NCI-H2107 treated with DMSO at 0.1 percent for 48 hours (cell line): ENCODE results near the gene ACACA.
A peak's percentile ranks its signal among the peaks of the same experiment; 100 is the strongest.

Source experiments
- DNase-seq: peaks from one replicate; lab custom pipeline; 2025; ENCODE audit not compliant: unreplicated experiment; lab: John Stamatoyannopoulos, UW

ACACA gene

GRCh38 chr17:37246085-37246484 is 160.6 kb downstream of the ACACA start:
- no peak for DNase-seq

GRCh38 chr17:37240381-37240780 is 166.3 kb downstream of the ACACA start:
- DNase-seq, result no peak

GRCh38 chr17:37239690-37240334 is 166.8 kb downstream of the ACACA start:
- DNase-seq, result peak; percentile 11

- no peak for DNase-seq
Measured at GRCh38 chr17:37234106-37234505, 172.5 kb downstream of the ACACA start.

GRCh38 chr17:37233036-37233435 is 173.6 kb downstream of the ACACA start:
- no peak for DNase-seq

- DNase-seq, result no peak
Measured at GRCh38 chr17:37231887-37232286, 174.7 kb downstream of the ACACA start.

GRCh38 chr17:37230633-37231032 is 176.0 kb downstream of the ACACA start:
- DNase-seq, result no peak

- no peak for DNase-seq
Measured at GRCh38 chr17:37225465-37225864, 181.2 kb downstream of the ACACA start.

GRCh38 chr17:37221865-37222264 is 184.8 kb downstream of the ACACA start:
- DNase-seq, result no peak

GRCh38 chr17:37220607-37220953 is 186.1 kb downstream of the ACACA start:
- no peak for DNase-seq

- DNase-seq, result no peak
Measured at GRCh38 chr17:37219876-37220606, 186.6 kb downstream of the ACACA start.

GRCh38 chr17:37218849-37219248 is 187.8 kb downstream of the ACACA start:
- DNase-seq, result no peak

GRCh38 chr17:37214416-37214815 is 192.2 kb downstream of the ACACA start:
- DNase-seq, result no peak

- no peak for DNase-seq
Measured at GRCh38 chr17:37213927-37214326, 192.7 kb downstream of the ACACA start.

- no peak for DNase-seq
Measured at GRCh38 chr17:37212179-37212578, 194.5 kb downstream of the ACACA start.

GRCh38 chr17:37211136-37211535 is 195.5 kb downstream of the ACACA start:
- no peak for DNase-seq

- DNase-seq, result no peak
Measured at GRCh38 chr17:37207103-37207502, 199.5 kb downstream of the ACACA start.

- DNase-seq, result no peak
Measured at GRCh38 chr17:37206299-37206698, 200.3 kb downstream of the ACACA start.

- DNase-seq, result no peak
Measured at GRCh38 chr17:37200497-37200896, 206.1 kb downstream of the ACACA start.

GRCh38 chr17:37197336-37197735 is 209.3 kb downstream of the ACACA start:
- no peak for DNase-seq

GRCh38 chr17:37194208-37194607 is 212.4 kb downstream of the ACACA start:
- DNase-seq, result no peak

- no peak for DNase-seq
Measured at GRCh38 chr17:37191219-37191618, 215.4 kb downstream of the ACACA start.

GRCh38 chr17:37190493-37190892 is 216.1 kb downstream of the ACACA start:
- no peak for DNase-seq
